ENCODE results near the gene ARHGAP19. TPM values are rescaled to one million over a fixed set of nuclear protein-coding genes. Genes with fewer than 3 reads are reported as not detected.
A peak's percentile ranks its signal among the peaks of the same experiment; 100 is the strongest.

ARHGAP19 gene
- total RNA-seq, 2 donors from 2014 or later, result 3.9 to 5.0 TPM

DNA sequence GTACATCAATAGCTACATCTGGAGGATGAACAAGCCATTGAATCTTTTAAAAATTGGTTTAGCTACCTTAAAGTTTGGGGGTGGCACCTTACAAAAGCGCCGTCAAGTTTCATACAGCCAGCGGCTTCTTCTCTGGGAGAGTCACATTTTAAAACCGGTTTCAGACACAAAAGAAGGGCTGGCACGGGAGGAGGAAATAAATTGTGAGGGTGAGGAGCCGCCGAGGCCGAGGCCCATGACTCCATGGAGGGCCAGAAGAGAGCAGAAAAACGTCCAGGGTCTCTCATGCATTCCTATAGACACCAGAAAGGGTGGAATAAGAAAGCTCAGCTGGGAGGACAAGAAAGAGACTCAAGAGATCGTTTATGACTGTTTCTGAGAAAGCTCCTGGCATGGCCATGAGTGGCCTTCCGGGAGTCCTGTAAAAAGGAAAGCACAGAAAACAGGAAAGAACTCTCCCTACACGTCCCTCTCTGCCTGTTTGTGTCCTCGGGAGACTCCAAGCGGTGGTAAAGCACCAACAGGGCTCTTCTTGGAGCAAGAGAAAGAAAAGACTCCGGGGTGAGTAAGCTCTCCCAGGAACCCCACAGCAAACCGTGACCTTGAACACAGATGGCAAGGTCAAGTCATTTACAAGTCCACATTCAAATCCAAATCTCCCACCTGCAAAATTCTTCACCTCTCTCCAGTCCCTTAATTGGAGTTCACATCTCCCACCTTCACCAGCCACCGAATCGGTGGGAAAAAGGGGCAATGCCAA is 40.3 kb upstream of the ARHGAP19 start:
- H3K9me3 ChIP-seq, result no peaks in the 10 kb centered on the region
- no peaks in the 10 kb centered on the region for H3K27me3 ChIP-seq
- H3K36me3 ChIP-seq, result peaks cover 10% of the 10 kb centered on the region
- DNase-seq (ENCODE audit: low spot score), result no peak
- H3K4me3 ChIP-seq, result peak overlapping the region; percentile 84 to 85
- peak overlapping the region; percentile 93 for H3K27ac ChIP-seq
- peaks cover 3 to 68% of the 10 kb centered on the region in 2 donors for H3K4me1 ChIP-seq
- TF ChIP-seq, protein P1, sequence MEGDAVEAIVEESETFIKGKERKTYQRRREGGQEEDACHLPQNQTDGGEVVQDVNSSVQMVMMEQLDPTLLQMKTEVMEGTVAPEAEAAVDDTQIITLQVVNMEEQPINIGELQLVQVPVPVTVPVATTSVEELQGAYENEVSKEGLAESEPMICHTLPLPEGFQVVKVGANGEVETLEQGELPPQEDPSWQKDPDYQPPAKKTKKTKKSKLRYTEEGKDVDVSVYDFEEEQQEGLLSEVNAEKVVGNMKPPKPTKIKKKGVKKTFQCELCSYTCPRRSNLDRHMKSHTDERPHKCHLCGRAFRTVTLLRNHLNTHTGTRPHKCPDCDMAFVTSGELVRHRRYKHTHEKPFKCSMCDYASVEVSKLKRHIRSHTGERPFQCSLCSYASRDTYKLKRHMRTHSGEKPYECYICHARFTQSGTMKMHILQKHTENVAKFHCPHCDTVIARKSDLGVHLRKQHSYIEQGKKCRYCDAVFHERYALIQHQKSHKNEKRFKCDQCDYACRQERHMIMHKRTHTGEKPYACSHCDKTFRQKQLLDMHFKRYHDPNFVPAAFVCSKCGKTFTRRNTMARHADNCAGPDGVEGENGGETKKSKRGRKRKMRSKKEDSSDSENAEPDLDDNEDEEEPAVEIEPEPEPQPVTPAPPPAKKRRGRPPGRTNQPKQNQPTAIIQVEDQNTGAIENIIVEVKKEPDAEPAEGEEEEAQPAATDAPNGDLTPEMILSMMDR (IDR thresholded peaks at IDR 0.05), result peak in 1 of 2 donors; percentile 51

- H3K4me1 ChIP-seq, result peaks cover 3 to 52% of the 10 kb centered on the region in 2 donors
- no peaks in the 10 kb centered on the region for H3K9me3 ChIP-seq
- no peak overlapping the region for H3K4me3 ChIP-seq
- TF ChIP-seq, protein P1 (IDR thresholded peaks at IDR 0.05), result no peak
- H3K27me3 ChIP-seq, result no peaks in the 10 kb centered on the region
- DNase-seq (ENCODE audit: low spot score), result no peak
- H3K27ac ChIP-seq, result peak overlapping the region in 1 of 2 donors; percentile 93
- peaks cover 10% of the 10 kb centered on the region for H3K36me3 ChIP-seq
Measured at GRCh38 chr10:97331153-97331703, 38.8 kb upstream of the ARHGAP19 start.

DNA sequence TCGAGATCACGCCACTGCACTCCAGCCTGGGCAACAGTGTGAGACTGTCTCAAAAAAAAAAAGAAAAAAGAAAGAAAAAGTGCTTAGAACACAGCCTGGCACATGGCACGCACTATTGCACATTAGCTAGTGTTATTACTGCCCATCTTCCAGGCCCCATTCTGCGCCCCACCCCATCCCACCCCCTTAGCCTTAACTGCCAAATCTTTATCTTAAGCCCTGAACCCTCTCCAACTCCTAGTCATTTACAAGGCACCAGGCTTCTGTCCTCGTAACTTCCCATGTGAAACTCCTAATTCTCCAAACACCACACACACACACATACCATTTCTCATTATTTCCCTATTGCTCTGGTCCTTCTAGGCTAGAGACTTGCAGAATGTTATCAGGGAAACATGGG is 37.3 kb upstream of the ARHGAP19 start:
- Histone ChIP-seq H3K4me1 (peaks cover 3 to 40% of the 10 kb centered on the region in 2 donors), H3K36me3 (peaks cover 10% of the 10 kb centered on the region), H3K4me3 (no peak overlapping the region), H3K27me3 (no peaks in the 10 kb centered on the region), H3K9me3 (no peaks in the 10 kb centered on the region), H3K27ac (no peak overlapping the region)
- DNase-seq (ENCODE audit: low spot score), result no peak
- TF ChIP-seq, protein P1 (IDR thresholded peaks at IDR 0.05), result no peak

GRCh38 chr10:97328646-97329453 is 36.4 kb upstream of the ARHGAP19 start:
- TF ChIP-seq, protein P1 (IDR thresholded peaks at IDR 0.05), result no peak
- no peak overlapping the region for H3K4me3 ChIP-seq
- H3K9me3 ChIP-seq, result no peaks in the 10 kb centered on the region
- DNase-seq (ENCODE audit: low spot score), result no peak
- H3K27me3 ChIP-seq, result no peaks in the 10 kb centered on the region
- no peak overlapping the region for H3K27ac ChIP-seq
- H3K4me1 ChIP-seq, result peaks cover 3 to 40% of the 10 kb centered on the region in 2 donors
- peaks cover 10% of the 10 kb centered on the region for H3K36me3 ChIP-seq

- no peaks in the 10 kb centered on the region for H3K9me3 ChIP-seq
- H3K36me3 ChIP-seq, result peaks cover 10% of the 10 kb centered on the region
- H3K4me1 ChIP-seq, result peaks cover 3 to 40% of the 10 kb centered on the region in 2 donors
- no peaks in the 10 kb centered on the region for H3K27me3 ChIP-seq
- H3K4me3 ChIP-seq, result no peak overlapping the region
- no peak overlapping the region for H3K27ac ChIP-seq
- DNase-seq (ENCODE audit: low spot score), result no peak
- TF ChIP-seq, protein P1 (IDR thresholded peaks at IDR 0.05), result no peak
Measured at GRCh38 chr10:97327348-97328294, 35.2 kb upstream of the ARHGAP19 start.
